HG03457 (cell line): Measurements from ENCODE around the gene DNAH1.
A peak's percentile ranks its signal among the peaks of the same experiment; 100 is the strongest.
"Not testable (repeated sequence)": the region's sequence is repeated elsewhere in the genome, so short reads cannot be mapped to it uniquely, and the experiment has no call there.

ENCODE experiments used
- ATAC-seq: cut with Tn5 transposase; IDR thresholded peaks from one replicate; pipeline ENCODE4 v1.9.1; 2021; ENCODE audit warnings: moderate number of reproducible peaks; ENCODE audit not compliant: unreplicated experiment

DNAH1 gene

DNA sequence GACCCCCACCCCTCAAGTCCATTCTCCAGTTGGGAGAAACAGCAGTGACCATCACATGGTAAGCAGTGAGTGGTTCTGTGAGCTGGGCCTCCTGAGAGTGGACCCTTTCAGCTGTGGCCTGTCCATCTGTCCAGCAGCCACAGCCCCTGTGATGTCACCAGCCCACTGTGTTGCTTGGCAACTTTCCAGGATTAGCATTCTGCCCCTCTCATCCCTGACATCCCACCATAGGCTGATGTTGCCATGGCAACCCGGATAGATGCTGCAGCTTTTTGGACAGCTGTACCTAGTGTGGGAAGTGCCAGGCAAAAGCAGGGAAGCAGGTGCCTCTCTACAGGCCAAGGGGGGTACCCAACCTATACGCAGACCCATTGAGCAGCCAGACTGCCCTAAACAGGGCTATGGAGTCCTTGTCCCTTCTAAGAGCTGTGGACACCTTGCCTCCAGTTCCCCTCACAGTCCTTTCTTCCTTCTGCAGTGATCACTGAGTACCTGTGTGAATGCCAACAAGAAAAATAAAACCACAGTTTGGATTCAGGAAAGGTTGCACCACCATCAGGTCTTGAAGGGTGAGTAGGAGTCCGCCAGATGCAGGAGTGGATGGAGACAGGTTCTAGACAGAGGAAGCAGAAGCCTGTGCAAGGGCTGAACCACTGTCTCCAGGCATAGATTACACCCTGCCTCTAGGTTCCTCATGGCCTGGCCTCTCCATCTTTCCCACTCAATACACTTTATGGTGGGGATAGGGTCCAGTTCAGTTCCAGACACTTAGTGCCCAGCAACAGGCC, at the start of gene DNAH1:
TSS of gene DNAH1 (plus strand) at position 343 of the 788 bp plus-strand sequence. CDS start 6,124 bp downstream, outside the sequence.
- no peak for ATAC-seq

DNA sequence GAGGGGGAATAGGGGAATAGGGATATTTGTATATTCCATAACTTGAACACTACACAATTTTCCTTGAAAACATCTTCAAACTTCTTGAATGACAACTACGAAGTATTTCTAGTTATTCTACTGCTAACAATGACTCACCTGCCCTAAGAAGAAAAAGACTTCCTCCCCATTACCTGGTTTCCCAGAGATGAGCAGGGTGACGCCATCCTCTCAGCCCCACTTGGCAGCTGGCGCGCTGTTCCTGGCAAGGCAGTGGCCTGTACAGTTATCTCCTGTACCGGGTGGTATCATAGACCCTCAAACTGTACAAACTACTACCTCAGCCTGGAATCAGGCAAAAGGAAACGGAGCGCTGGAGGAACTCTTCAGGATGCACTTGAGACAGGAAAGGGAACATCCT, 48.1 kb upstream of the DNAH1 start:
- no peak for ATAC-seq

DNA sequence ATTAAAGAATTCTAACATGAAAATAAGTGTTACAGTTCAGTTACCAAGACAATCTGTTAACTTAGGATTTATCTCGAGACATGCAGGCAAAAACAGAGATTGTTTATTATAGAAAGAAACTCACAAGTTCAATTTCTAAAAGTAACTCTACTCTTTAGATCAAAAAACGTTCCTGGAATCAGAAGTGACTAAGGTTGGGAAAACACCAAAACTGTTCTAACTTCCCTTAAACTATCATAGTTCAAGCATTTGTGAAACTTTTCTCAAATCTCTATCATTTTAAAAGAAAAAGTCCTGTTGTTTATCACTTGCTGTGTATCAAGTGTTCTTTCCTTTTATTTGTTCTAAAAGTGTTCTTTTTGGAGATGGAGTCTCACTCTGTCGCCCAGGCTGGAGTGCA, 46.3 kb upstream of the DNAH1 start:
- no peak for ATAC-seq

DNA sequence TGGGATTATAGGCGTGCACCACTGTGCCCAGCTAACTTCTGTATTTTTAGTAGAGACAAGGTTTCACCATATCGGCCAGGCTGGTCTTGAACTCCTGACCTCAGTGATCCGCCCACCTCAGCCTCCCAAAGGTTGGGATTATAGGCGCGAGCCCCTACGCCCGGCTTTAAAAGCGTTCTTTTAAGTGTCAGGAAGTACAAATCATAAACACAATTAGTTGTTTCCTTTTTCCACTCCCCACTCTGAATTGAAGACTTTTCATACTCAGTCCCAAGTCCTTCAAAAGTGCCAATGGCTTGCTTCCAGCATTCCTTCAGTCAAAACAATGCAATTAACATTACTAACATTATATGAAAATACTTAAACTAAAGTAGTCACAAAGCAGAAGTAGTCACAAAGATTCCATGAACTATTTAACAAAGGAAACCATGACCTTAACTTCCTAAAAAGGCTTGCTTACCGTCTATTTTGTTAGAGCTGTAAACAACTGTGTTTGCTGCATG, 45.8 kb upstream of the DNAH1 start:
- ATAC-seq = no peak

- ATAC-seq = not testable (repeated sequence)
Observed at GRCh38 chr3:52272172-52272571, 43.9 kb upstream of the DNAH1 start.

DNA sequence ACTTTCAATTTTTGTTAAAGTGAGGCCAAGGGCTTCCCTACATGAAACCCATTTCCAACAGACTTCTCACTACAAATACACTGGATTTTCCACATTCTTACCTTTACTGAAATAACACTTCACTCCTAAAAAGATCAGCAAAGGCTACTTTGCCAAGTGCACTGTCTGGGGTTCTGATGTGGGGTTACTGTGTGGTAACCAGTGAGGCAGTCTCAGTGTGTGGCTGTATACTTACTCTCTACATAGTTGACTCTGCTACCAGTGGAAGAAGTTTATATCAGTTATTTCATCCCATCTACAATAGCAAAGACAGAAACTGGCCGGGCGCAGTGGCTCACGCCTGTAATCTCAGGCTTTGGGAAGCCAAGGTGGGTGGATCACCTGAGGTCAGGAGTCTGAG, 43.3 kb upstream of the DNAH1 start:
- no peak for ATAC-seq

DNA sequence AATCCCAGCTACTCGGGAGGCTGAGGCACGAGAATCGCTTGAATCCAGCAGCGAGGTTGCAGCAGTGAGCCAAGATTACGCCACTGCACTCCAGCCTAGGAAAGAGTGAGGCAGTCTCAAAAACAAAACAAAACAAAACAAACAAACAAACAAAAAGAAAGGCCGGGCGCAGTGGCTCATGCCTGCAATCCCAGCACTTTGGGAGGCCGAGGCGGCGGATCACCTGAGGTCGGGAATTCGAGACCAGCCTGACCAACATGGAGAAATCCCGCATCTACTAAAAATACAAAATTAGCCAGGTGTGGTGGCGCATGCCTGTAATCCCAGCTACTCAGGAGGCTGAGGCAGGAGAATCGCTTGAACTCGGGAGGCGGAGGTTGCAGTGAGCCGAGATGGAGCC, 41.3 kb upstream of the DNAH1 start:
- ATAC-seq = not testable (repeated sequence)

DNA sequence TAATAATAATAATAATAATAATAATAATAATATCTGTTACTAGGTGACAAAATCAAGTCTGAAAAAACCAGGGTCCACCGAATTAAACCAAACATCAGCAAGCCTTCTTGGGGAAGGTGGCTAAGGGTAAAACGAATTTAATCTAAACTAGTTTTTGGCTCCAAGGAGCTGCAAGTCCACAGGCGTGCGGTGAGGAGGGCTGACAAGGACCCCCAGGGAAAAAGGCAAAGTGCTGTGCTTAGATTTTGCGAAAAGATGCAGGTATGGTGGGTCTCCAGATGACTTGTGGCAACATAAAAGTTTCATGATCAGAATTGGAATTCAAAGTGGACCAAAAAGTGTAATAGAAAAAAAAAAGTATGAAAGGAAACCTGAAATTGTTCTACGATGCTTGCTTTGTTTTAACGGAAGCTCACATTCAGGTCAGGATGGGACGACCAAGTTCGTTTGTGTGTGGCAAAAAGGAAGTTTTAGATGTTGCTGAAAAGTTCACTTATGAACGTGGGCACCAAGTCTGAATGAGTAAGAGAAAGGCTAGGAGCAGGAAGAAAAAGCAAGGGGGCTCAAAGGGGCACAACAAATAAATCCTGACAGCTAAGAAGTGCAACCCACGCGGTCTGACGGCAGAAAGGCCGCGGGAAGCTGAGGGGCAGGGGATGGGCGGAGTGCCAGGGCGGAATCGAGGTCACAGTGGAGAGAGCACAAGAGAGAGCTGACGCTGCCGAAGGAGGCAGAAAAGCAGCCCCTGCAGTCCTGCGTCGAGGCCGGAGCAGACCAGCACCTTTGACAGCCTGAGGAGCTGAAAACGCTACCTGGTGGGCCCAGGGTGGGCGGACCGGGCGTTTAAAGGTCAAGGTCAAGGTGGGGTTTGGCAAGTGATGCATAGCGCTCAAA, 38.8 kb upstream of the DNAH1 start:
- no peak for ATAC-seq

DNA sequence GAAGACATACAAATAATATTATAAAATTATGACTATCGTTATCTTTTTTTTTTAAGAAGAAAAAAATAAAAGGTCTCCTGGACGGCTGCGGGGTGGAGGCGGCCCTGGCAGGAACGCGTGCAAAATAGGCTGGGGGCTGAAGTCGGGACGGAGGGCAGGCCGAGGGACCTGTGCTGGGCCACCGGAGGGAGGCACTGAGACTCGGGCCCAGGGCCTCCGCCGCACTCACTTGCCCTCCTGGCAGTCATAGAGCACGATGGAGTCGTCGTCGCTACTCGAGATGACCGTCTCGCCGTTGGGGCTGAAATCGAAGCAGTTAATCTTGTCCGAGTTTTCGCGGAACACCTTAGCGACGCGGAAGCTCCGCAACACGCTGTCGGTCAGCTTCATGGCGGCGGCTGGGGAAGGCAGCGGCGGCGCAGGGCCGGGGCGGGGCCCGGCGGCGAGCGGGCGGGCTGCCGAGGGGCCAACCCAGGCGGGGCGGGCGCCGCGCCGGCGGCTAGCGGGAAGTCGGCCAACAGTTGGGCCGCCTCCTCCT, 38.1 kb upstream of the DNAH1 start:
- peak; percentile 45 for ATAC-seq

GRCh38 chr3:52278510-52279069, 37.5 kb upstream of the DNAH1 start, which contains the start of gene WDR82:
Gene WDR82, minus strand, starts transcription at chr3:52278649. Its CDS starts 288 bp downstream, at chr3:52278361.
- peak; percentile 61 for ATAC-seq

DNA sequence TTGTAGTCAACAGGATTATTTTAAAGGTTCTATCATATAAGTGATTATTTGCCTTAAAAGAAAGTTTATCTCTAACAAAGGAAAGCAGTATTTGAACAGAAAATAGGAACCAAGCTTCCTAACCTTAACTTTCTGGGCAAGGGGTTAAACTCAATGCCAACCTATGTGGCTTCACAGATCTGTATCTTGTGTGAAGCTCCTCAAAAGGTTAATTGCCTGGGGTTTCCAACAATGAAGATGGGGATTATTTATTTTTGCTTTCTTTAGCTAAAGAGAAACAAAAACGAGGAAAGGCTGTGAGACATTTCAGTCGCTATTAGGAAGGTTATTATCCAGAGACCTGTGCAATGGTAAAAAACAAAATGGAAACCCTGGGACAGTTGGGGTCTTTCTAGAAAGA, 36.5 kb upstream of the DNAH1 start:
- no peak for ATAC-seq

DNA sequence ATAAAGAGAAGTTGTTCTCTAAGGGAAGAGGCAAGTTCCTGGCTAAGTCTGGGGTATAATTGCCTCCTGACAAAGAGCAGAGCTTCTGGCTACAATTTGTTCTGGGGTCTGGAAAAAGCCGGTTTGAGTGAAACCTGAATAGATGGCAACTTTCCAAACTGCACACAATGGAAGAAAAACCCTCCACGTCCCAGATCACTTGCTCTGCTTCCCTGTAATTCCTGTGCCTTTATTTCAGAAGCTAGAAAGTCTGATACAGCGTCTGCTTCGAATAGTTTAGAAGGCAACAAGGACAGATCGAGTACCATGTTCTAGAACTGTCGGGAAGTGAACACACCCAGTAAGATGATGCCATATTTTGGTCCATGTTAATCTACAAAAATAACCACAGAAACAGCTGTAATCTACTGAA, 36.1 kb upstream of the DNAH1 start:
- no peak for ATAC-seq

- no peak for ATAC-seq
Observed at GRCh38 chr3:52281981-52282801, 33.9 kb upstream of the DNAH1 start.

DNA sequence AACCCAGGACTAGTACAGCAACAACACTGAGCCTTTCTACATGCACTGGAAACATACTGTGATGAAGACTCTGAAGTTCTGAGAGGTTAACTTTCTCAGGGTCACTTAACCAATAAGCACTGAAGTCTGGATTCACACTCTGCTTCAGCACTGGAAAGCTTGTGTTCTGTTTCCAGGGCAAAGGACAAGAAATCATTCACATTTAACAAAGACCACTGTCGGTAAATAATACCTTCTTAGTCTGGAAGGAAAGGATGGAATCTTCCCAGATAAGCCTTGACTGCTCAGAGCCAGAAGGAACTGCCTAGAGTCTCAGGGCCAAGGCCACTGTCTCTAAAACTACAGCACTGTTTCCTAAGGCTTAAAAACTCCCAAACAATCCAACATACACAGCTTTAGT, 32.8 kb upstream of the DNAH1 start:
- no peak for ATAC-seq

DNA sequence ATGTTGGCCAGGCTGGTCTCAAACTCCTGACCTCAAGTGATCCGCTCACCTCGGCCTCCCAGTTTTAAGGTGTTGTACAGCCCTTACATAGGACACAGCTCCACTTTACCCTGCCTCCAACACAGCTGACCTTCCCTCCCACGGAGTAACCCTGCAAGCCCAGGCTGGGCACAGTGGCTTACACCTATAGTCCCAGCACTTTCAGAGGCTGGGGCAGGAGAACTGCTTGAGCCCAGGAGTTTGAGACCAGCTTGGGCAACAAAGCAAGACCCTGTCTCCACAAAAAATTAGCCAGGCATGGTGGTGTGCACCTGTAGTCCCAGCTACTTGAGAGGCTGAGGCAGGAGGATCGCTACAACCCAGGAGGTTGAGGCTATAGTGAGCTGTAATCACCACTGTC, 32.1 kb upstream of the DNAH1 start:
- not testable (repeated sequence) for ATAC-seq

DNA sequence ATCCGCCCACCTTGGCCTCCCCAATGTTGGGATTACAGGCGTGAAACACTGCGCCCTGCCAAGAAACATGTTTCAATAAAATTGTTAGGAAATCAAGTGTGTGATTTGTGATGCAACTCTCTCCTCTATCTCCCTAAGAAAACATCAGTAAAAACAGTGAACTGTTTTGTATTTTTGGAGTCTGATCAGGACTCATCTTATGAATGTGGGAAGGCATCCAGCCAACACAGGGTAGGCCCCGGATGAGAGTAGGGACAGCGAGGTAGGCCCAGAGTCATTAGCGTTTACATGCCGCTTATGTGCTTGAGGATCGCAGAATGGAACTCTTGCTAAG, 29.4 kb upstream of the DNAH1 start:
- no peak for ATAC-seq

DNA sequence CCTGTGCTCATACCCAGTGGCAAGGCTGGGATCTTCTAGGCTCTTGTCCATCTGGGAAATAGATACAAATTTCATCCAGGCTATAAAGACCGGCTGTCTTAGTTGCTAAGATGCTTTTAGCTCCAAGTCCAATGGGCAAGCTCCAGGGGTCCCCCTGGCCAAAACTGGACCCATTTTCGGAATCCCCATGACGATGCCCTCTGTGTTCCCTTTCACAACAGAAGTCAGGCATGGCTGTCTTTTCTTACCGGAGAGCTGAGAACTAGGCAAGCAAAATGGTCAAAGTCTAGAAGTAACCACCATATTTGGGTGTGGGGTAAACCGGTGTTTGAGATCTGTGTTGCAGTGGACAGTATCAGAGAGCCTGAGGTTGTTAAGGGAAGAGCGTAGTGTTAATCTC, 27.4 kb upstream of the DNAH1 start:
- ATAC-seq = no peak

- no peak for ATAC-seq
Observed at GRCh38 chr3:52289338-52289746, 26.8 kb upstream of the DNAH1 start.

DNA sequence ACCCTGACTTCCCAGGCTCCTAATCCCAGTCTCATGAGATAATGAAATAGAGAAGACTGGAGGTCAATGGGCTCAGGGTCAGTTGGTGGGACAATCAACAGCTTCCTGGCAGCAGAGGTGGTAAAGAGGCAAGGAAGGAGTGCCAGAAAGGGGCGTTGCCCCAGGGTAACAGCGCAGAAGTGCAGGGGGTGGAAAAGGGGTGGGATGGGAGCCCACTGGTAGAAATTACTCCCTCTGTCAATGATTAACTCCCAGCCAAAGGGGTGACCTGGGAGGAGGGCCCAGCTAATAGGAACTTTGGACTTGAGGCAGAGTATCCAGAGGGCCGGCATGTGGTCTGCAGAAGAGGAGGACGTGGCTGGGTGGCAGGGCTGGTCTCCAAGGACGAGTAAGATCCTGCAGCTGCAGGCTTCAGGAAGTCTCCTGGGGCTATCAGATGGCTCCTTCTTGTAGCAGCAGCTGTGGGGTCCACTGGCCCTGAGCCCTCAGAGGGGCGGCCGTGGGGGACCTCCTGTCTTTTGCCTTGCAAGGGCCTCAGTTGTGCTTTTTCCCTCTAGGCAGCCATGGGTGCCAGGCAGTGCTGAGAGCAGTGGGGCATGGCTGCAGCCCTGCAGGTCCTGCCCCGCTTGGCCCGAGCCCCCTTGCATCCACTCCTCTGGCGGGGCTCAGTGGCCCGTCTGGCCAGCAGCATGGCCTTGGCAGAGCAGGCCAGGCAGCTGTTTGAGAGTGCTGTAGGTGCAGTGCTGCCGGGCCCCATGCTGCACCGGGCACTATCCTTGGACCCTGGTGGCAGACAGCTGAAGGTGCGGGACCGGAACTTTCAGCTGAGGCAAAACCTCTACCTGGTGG, 26.1 kb upstream of the DNAH1 start:
- ATAC-seq = no peak
